Measurements from ENCODE around the gene GKAP1. TPM values are rescaled to one million over a fixed set of nuclear protein-coding genes. Genes with fewer than 3 reads are reported as not detected.

Gene GKAP1
- total RNA-seq, 3 donors from 2014 or later, result 13.3 to 17.3 (median 13.4) TPM

DNA sequence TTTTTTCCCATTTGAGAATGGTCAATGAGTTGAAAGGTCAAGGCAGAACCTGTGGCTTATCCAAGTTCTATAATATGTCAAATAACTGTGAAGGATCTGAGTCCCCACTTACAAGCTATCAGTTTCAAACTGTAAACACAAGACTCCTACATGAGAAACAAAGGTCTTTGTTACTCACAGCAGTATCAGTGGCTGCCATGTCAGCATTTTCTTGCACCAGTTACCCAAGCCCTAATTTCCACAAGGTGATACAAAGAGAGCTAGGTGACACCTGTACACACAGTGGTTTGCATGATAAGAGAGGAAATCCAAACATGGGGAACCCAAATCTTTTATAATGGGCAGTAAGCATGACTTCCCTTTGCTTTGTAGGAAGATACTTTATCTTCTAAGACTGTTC is 101.8 kb downstream of the GKAP1 start:
- intact Hi-C loops (cut with DNase I; ENCODE audit: low total_unique reads), result no loop called here

DNA sequence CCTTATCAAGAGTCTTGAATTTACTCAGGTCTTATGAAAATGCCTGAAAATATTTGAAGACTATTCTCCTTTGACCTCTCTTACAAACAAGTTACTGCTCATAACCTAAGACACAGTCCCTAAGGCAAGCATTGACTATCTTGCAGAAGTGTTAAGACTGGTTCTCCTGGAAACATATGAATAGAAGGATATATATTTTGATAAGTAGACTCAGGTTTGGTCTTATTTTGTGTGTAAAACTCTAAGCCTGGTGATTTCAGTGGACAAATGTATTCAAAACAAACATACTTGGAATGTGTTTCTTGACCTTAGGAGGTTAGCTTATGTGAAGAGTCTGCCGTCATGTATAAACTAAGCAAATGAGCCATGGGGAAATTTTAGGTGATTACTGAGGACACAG is 102.3 kb downstream of the GKAP1 start:
- no peaks in the 10 kb centered on the region for H3K27me3 ChIP-seq
- no peak overlapping the region for H3K27ac ChIP-seq
- no peaks in the 10 kb centered on the region for H3K9me3 ChIP-seq
- no peak for DNase-seq (ENCODE audit: low spot score in 2 of 2)
- H3K36me3 ChIP-seq, result no peaks in the 10 kb centered on the region
- no peak for TF ChIP-seq POLR2AphosphoS5 (IDR thresholded peaks at IDR 0.05)
- H3K4me3 ChIP-seq, result no peak overlapping the region
- intact Hi-C loops (cut with DNase I; ENCODE audit: low total_unique reads), result no loop called here
- no peaks in the 10 kb centered on the region for H3K4me1 ChIP-seq

More for the DNA sequence above, 101.8 kb downstream of the GKAP1 start:
- no peaks in the 10 kb centered on the region for H3K9me3 ChIP-seq
- no peaks in the 10 kb centered on the region for H3K36me3 ChIP-seq
- no peak for TF ChIP-seq POLR2AphosphoS5 (IDR thresholded peaks at IDR 0.05)
- TF ChIP-seq, protein P1, sequence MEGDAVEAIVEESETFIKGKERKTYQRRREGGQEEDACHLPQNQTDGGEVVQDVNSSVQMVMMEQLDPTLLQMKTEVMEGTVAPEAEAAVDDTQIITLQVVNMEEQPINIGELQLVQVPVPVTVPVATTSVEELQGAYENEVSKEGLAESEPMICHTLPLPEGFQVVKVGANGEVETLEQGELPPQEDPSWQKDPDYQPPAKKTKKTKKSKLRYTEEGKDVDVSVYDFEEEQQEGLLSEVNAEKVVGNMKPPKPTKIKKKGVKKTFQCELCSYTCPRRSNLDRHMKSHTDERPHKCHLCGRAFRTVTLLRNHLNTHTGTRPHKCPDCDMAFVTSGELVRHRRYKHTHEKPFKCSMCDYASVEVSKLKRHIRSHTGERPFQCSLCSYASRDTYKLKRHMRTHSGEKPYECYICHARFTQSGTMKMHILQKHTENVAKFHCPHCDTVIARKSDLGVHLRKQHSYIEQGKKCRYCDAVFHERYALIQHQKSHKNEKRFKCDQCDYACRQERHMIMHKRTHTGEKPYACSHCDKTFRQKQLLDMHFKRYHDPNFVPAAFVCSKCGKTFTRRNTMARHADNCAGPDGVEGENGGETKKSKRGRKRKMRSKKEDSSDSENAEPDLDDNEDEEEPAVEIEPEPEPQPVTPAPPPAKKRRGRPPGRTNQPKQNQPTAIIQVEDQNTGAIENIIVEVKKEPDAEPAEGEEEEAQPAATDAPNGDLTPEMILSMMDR (IDR thresholded peaks at IDR 0.05), result no peak
- TF ChIP-seq POLR2A (IDR thresholded peaks at IDR 0.05), result no peak
- no peak overlapping the region for H3K4me3 ChIP-seq
- no peaks in the 10 kb centered on the region for H3K27me3 ChIP-seq
- no peaks in the 10 kb centered on the region for H3K4me1 ChIP-seq
- no peak for DNase-seq (ENCODE audit: low spot score in 2 of 2)
- no peak overlapping the region for H3K27ac ChIP-seq

DNA sequence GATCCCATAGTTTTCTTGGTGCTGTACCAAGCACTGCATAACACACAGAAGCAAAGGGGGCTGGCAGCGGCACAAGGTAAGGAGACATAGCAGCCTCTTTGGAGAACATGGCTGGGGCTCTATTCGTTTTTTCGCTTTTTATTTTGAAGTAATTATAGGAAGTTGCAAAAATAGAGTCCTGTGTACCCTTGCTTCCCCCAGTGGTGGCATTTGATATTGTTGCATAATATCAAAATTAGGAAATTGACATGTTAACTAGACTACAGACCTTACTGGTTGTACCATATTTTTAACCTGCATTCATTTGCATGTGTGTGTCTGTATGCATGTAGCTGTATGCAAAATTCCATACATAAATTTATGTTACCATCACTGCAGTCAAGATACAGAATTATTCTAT is 103.2 kb downstream of the GKAP1 start:
- no peak for TF ChIP-seq POLR2AphosphoS5 (IDR thresholded peaks at IDR 0.05)
- TF ChIP-seq, protein P1 (IDR thresholded peaks at IDR 0.05), result peak in 1 of 3 donors; percentile 15
- TF ChIP-seq POLR2A (IDR thresholded peaks at IDR 0.05), result no peak
- intact Hi-C loops (cut with DNase I; ENCODE audit: low total_unique reads), result no loop called here
- Histone ChIP-seq H3K4me1 (no peaks in the 10 kb centered on the region), H3K27ac (no peak overlapping the region), H3K9me3 (no peaks in the 10 kb centered on the region), H3K27me3 (no peaks in the 10 kb centered on the region), H3K4me3 (no peak overlapping the region), H3K36me3 (no peaks in the 10 kb centered on the region)
- no peak for DNase-seq (ENCODE audit: low spot score in 2 of 2)

GRCh38 chr9:83708515-83709158 is 108.9 kb downstream of the GKAP1 start:
- no peaks in the 10 kb centered on the region for H3K9me3 ChIP-seq
- peak overlapping the region; percentile 88 to 98 (median 96) for H3K4me3 ChIP-seq
- DNase-seq (ENCODE audit: low spot score in 2 of 2), result peak; percentile 75 to 81
- intact Hi-C loops (cut with DNase I; ENCODE audit: low total_unique reads), result no loop called here
- no peaks in the 10 kb centered on the region for H3K36me3 ChIP-seq
- TF ChIP-seq, protein P1 (IDR thresholded peaks at IDR 0.05), result no peak
- TF ChIP-seq POLR2AphosphoS5 (IDR thresholded peaks at IDR 0.05), result peak in 1 of 3 donors; percentile 89
- TF ChIP-seq POLR2A (IDR thresholded peaks at IDR 0.05), result no peak
- peak overlapping the region; percentile 99 to 100 for H3K27ac ChIP-seq
- no peaks in the 10 kb centered on the region for H3K27me3 ChIP-seq
- no peaks in the 10 kb centered on the region for H3K4me1 ChIP-seq

GRCh38 chr9:83707768-83708514 is 109.6 kb downstream of the GKAP1 start, which contains the start of gene UBQLN1:
UBQLN1 (minus strand) TSS chr9:83707958; CDS start chr9:83707679, 279 bp downstream.
- Histone ChIP-seq H3K4me3 (peak within 1 kb of the TSS; percentile 88 to 98 (median 96)), H3K27ac (peak within 1 kb of the TSS; percentile 99 to 100), H3K36me3 (no peaks in the 10 kb centered on the region), H3K9me3 (no peaks in the 10 kb centered on the region), H3K27me3 (no peaks in the 10 kb centered on the region), H3K4me1 (no peaks in the 10 kb centered on the region)
- TF ChIP-seq POLR2A (IDR thresholded peaks at IDR 0.05) (peak; percentile 86), POLR2AphosphoS5 (IDR thresholded peaks at IDR 0.05) (peak; percentile 90 to 98 (median 93))
- TF ChIP-seq, protein P1 (IDR thresholded peaks at IDR 0.05), result peak in 2 of 3 donors; percentile 11 to 32
- peak; percentile 89 to 91 for DNase-seq (ENCODE audit: low spot score in 2 of 2)
- intact Hi-C loops (cut with DNase I; ENCODE audit: low total_unique reads), result no loop called here
